Activated T-helper 1 cell treated with anti-CD3 and anti-CD28 coated beads, Interleukin-12 subunit alpha, Interleukin-12 subunit beta, Interleukin-2, Interleukin-4 antibody, amounts not matched to agents 30 ng/mL and 10 ng/mL and 1 ng/mL, durations not matched to agents 14 hours and 24 hours and 36 hours (primary cell): ENCODE results near the gene EXD3. TPM values are rescaled to one million over a fixed set of nuclear protein-coding genes. Genes with fewer than 3 reads are reported as not detected.

Experiments used
- DNase-seq: peaks from one replicate; pipeline ENCODE4 v3.0.0; 2021; ENCODE audit warnings: low spot score
- H3K27ac Mint-ChIP-seq: one replicate; pipeline ENCODE4 v1.8.0; 2021; ENCODE audit warnings: mild to moderate bottlenecking, mixed read lengths
- H3K27me3 Mint-ChIP-seq: one replicate; pipeline ENCODE4 v1.8.0; 2022; ENCODE audit warnings: mild to moderate bottlenecking, moderate library complexity, mixed read lengths; ENCODE audit not compliant: insufficient read depth
- H3K36me3 Mint-ChIP-seq: one replicate; pipeline ENCODE4 v1.8.0; 2021; ENCODE audit warnings: low read depth, mixed read lengths
- H3K4me1 Mint-ChIP-seq: one replicate; pipeline ENCODE4 v1.8.0; 2021; ENCODE audit warnings: low read depth, mixed read lengths
- H3K4me3 Mint-ChIP-seq: one replicate; pipeline ENCODE4 v1.8.0; 2021; ENCODE audit warnings: mild to moderate bottlenecking, moderate library complexity, mixed read lengths
- H3K9me3 Mint-ChIP-seq: one replicate; pipeline ENCODE4 v1.8.0; 2021; ENCODE audit warnings: mixed read lengths
- intact Hi-C: fragments of 100-400 bp; cut with micrococcal nuclease; formaldehyde crosslinking; loops from one replicate; pipeline ENCODE4 v1.15.1; 2024
- total RNA-seq: library from RNA; stranded (reverse); gene quantifications from 2 replicates; pipeline ENCODE4 v1.2.3, GENCODE V29; 2022

The EXD3 gene
- total RNA-seq, 1 donor from 2014 or later = 4.8 TPM

DNA sequence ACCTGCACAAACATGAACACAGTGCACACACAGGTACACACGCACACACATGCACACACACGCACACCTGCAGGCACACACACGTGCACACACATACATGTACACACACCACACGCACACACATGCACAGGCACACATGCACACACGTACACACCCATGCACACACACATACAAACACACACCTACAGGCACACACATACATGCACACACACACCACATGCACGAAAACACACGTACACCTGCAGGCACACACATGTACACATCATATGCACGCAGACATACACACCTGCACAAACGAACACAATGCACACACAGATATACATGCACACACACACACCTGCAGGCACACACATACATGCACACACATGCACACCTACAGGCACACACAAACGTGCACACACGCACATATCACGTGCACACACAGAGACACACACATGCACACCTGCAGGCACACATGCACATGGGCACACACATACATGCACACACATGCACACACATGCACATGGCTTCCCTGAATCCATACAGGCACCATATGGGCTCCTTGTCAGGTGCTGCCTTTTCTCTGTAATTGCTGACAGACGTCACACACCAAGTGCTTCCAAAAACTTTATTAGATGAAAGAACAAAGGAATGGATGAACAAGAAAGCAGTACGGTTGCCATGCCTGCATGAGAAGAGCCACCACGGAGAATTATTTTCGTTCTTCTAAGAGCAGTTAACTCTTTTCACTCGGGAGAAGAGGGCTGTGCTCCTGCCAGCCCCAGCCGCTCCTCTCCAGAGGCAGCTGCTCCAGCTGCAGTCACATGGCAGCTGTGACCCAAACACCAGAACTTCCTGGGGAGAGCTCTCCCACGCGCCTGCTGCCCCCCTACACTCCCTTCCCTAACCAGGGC is 57.2 kb downstream of the EXD3 start:
- intact Hi-C loops = no loop called here
- no peaks in the 10 kb centered on the region for H3K36me3 Mint-ChIP-seq
- no peak for DNase-seq
- no peaks in the 10 kb centered on the region for H3K27me3 Mint-ChIP-seq
- no peak overlapping the region for H3K4me3 Mint-ChIP-seq
- no peaks in the 10 kb centered on the region for H3K4me1 Mint-ChIP-seq
- no peak overlapping the region for H3K27ac Mint-ChIP-seq
- peaks cover 5% of the 10 kb centered on the region for H3K9me3 Mint-ChIP-seq

DNA sequence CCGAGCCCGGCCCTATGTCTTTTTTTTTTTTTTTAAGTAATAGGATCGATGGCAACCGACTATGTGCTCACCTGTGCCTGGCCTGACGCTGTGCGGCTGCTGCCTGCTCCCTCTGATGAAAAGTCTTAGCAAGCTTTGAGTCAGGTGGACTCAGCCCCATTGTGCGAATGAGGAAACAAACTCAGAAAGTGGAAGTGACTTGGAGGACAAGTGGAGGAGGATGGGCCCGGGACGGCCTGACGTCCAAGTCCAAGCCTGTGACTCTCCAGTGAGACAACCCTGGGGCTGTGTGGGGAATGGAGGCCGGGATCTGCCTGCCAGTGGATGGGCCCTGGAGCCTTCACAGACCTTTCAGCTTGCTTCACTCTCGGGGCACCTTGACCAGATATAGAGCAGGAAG is 57.9 kb downstream of the EXD3 start:
- intact Hi-C loops = no loop called here
- Mint-ChIP-seq H3K27me3 (no peaks in the 10 kb centered on the region), H3K36me3 (no peaks in the 10 kb centered on the region), H3K27ac (no peak overlapping the region), H3K4me3 (no peak overlapping the region), H3K9me3 (peaks cover 5% of the 10 kb centered on the region), H3K4me1 (no peaks in the 10 kb centered on the region)
- no peak for DNase-seq

DNA sequence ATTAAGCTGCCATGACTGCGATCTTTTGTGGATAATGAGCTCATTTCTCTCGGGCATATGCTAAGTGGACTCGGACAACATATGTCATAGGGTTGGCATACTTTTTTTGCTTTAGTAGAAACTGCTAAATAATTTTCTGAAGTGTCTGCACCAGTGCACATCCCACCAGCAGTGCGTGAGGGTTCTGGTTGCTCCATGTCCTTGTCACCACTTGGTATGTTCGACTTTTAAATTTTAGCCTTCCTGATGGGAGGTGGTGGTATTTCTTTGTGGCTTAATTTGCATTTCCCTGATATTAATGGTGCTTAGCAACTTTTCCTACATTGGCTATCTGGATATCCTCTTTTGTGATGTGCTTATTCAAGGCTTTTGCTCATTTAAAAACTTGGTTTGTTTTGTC is 63.1 kb downstream of the EXD3 start:
- intact Hi-C loops = no loop called here
- no peak overlapping the region for H3K27ac Mint-ChIP-seq
- H3K27me3 Mint-ChIP-seq = no peaks in the 10 kb centered on the region

DNA sequence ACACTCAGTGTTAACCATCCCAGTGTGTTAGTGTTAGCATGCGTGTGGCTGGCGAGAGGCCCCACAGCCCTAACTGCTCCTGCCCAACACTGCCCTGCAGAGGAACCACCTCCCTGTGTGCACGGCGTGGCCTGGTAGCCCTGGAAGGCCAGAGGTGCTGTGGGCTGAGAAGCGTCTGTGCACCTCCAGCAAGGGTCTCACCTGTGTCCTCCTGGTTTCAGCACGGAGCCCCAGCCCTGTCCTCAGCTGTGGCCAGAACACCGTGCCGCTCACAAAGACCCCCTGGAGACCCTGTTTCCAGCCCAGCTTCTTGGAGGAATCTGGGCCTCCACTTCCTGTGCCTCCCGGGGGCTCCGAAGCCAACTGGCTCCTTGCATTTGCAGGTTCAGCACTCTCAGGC is 64.8 kb downstream of the EXD3 start:
- peaks cover 11% of the 10 kb centered on the region for H3K9me3 Mint-ChIP-seq
- H3K27ac Mint-ChIP-seq = no peak overlapping the region
- no peak for DNase-seq
- intact Hi-C loops = no loop called here
- H3K36me3 Mint-ChIP-seq = no peaks in the 10 kb centered on the region
- H3K27me3 Mint-ChIP-seq = no peaks in the 10 kb centered on the region
- H3K4me3 Mint-ChIP-seq = no peak overlapping the region
- H3K4me1 Mint-ChIP-seq = no peaks in the 10 kb centered on the region

More for the DNA sequence above, 63.1 kb downstream of the EXD3 start:
- H3K9me3 Mint-ChIP-seq = peaks cover 11% of the 10 kb centered on the region
- H3K36me3 Mint-ChIP-seq = no peaks in the 10 kb centered on the region
- no peaks in the 10 kb centered on the region for H3K4me1 Mint-ChIP-seq
- no peak overlapping the region for H3K4me3 Mint-ChIP-seq
- DNase-seq = no peak

DNA sequence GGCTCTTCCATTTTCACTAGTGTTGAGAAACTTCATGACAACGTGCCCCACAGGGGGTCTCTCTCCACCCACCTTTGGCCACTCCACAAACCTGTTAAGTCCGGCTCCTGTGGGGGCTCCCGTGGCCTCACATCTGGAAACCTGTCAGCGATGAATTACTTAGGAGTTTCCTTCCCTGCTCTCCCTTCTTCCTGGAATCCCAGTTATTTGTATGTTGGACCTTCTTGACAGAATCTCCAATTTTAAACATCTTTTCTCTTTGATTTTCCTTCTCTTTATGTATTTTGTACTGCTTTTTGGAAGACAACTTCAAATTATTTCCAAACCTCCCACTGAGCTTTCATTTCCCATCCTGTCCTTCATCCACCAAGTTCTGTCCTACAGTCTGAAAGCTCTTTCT is 65.8 kb downstream of the EXD3 start:
- no peak for DNase-seq
- H3K36me3 Mint-ChIP-seq = no peaks in the 10 kb centered on the region
- no peak overlapping the region for H3K4me3 Mint-ChIP-seq
- peaks cover 11% of the 10 kb centered on the region for H3K9me3 Mint-ChIP-seq
- intact Hi-C loops = no loop called here
- H3K4me1 Mint-ChIP-seq = no peaks in the 10 kb centered on the region
- no peak overlapping the region for H3K27ac Mint-ChIP-seq
- H3K27me3 Mint-ChIP-seq = no peaks in the 10 kb centered on the region

DNA sequence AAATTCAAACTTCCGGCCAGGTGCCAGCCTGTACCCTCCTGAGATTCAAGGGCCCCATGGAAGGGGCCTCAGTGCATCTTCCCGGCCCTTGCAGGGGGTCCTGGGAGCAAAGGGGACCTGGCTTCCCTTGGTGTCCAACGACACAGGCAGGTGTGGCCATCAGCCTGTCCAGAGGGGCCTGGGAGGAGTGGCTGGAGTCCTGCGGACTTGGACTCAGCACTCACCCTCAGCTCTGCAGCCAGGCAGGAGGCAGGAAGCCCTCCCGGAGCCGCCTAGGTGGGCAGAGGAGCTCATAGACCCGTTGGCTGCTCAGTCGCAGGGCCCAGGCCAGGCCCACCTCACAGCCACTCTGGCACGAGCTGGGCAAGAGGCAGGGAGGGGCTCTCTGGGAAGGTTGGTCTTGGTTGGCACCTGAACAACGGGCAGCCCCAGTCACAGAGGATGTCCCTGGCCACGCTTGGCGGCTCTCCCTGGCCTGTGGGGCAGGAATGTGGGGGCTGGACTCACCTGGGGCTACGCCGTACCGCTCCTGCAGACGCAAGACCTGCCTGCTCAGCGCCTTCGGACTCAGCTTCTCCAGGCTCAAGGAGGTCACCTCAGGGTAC is 67.1 kb downstream of the EXD3 start:
- H3K4me3 Mint-ChIP-seq = no peak overlapping the region
- H3K27me3 Mint-ChIP-seq = no peaks in the 10 kb centered on the region
- no peaks in the 10 kb centered on the region for H3K36me3 Mint-ChIP-seq
- peaks cover 11% of the 10 kb centered on the region for H3K9me3 Mint-ChIP-seq
- intact Hi-C loops = no loop called here
- H3K4me1 Mint-ChIP-seq = no peaks in the 10 kb centered on the region
- DNase-seq = no peak
- no peak overlapping the region for H3K27ac Mint-ChIP-seq

DNA sequence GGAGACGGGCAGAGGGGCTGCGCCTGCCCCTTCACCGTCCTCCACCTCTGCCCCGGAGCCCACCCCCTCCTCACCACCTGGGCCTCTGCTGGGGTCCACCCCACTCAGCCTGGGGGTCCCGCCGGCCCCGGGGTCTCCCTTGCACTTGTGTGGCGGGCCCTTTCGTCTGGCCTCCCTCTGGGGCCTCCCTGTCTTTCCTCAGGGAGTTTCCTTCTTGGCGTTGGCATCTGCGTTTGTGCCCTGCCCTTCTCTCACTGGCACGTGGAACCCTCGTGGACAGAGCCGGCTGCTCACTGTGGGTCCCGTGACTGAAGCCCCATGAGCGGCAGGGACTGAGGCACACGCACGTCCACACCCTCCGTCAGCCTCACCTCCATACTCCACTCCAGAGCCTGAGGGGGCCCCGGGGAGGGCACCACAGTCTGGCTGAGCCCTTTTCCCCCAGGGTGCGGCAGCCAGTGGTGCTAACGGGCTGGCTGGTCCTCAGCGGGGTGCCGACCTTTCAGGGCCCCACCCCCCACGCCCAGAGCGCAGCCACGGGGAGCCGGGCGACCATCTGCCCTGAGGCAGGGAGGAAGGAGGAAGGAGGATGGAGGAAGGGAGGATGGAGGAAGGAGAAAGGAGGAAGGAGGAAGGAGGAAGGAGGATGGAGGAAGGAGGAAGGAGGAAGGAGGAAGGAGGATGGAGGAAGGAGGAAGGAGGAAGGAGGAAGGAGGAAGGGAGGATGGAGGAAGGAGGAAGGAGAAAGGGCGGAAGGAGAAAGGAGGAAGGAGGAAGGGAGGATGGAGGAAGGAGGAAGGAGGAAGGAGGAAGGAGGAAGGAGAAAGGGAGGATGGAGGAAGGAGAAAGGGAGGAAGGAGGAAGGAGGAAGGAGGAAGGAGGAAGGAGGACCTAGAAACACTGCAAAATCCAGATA is 67.9 kb downstream of the EXD3 start:
- Mint-ChIP-seq H3K4me1 (no peaks in the 10 kb centered on the region), H3K36me3 (no peaks in the 10 kb centered on the region), H3K9me3 (peaks cover 11% of the 10 kb centered on the region), H3K4me3 (no peak overlapping the region), H3K27me3 (no peaks in the 10 kb centered on the region), H3K27ac (no peak overlapping the region)
- intact Hi-C loops = no loop called here
- DNase-seq = no peak

DNA sequence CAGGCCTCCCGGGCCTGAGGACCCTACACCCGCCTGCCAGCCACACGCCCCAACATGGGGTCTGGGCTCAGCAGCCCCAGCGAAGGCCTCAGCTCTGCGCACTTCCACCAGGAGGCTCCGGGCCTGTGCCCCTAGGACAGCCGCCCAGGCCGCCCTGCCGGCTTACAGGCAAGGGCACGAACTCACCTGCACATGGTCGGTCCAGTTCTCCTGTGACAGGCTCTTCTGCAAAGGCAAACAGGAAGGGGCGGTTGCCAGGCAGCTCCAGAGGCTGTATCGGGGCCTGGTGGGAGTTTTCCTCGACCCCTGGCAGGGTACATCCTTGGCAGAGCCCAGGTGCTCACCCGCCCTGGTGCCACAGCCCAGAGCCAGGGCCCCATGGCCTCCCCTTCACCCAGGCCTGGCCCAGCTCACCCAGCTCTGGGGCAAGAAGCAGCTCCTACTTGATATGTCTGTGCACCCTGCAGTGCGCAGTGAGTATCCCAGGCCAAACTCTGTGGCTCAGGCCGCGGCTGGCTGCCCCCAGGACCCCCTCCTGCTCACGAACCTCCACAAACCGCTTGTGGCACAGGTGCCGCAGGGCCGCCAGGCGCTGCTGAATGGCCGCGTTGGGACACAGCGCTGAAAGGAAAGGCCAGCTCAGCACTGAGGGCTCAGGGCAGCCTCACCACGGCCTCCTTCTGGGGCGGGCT is 68.7 kb downstream of the EXD3 start:
- intact Hi-C loops = no loop called here
- Mint-ChIP-seq H3K36me3 (no peaks in the 10 kb centered on the region), H3K4me3 (no peak overlapping the region), H3K27me3 (no peaks in the 10 kb centered on the region), H3K4me1 (no peaks in the 10 kb centered on the region), H3K27ac (no peak overlapping the region), H3K9me3 (peaks cover 11% of the 10 kb centered on the region)
- DNase-seq = no peak

DNA sequence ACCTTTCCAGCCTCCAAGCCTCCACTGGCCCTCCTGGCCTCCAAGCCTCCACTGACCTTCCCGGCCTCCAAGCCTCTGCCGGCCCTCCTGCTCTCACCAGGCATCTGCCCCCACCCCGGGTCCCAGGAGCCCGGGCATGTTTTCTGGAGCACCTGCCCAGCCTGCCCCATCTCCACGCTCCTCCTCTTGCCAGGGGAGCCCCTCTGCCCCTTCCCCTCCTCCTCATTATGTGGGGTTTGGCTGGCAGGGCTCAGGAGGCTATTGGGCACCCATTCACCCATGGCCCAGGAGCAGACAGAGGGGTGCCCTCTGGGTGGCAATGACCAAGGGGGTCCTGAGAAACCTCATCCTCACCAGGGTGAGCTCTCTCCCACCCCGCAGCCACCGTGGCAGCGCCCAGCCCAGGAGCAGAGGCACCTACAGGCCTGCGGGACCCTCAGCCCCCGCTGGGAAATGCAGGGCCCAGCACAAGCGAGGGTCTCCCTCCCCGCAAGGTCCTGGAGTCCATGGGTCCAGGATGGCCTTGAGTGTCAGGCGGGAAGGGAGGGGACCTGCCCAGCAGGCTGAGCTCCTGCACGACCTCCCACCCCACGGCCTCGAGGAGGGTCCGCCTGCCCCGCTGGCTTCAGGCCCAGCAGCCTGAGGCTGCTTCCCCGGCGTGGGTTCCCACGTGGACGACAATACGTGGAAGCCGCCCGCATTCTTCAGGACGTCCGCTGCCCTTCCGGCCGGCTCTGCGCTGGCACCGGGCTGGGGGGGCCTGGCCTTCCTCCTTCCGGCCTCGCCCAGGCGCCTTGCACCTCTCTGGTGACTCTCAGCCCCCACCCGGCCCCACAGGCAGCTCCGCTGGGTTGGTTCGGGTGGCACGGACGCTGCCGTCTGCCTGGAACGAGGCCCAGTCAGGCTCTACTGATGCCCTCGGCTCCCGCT is 69.5 kb downstream of the EXD3 start:
- intact Hi-C loops = no loop called here
- DNase-seq = no peak
- Mint-ChIP-seq H3K9me3 (peaks cover 11% of the 10 kb centered on the region), H3K36me3 (no peaks in the 10 kb centered on the region), H3K4me1 (no peaks in the 10 kb centered on the region), H3K4me3 (no peak overlapping the region), H3K27ac (no peak overlapping the region), H3K27me3 (no peaks in the 10 kb centered on the region)

DNA sequence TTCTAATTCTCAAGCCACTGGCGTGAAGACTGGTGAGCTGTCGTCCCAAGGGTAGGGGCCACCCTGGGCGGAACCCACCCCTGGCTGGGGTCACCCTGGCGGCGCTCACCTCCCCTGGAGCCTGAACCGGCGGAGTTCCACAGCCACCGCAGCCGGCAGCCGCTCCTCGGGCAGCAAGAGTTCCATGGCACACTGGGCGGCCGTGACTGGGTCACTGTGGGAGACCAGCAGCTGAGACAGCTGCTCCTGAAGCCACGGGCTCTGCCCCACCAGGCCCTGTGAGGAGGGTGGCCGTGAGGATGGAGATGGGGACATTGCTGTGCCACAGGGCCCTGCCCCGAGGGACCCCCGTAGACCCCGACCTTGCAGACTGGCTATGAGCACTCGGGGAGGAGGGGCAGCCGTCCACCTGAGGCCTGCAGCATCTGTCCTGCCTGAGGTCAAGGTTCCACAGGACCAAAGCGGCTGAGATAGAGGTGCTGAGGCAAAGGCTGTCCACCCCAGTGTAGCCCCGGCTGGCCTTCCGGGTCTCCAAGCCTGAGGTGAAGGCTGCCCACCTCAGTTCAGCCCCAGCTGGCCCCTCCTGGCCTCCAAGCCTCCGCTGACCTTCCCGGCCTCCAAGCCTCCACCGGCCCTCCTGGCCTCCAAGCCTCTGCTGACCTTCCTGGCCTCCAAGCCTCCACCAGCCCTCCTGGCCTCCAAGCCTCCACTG is 70.3 kb downstream of the EXD3 start:
- intact Hi-C loops = no loop called here

DNA sequence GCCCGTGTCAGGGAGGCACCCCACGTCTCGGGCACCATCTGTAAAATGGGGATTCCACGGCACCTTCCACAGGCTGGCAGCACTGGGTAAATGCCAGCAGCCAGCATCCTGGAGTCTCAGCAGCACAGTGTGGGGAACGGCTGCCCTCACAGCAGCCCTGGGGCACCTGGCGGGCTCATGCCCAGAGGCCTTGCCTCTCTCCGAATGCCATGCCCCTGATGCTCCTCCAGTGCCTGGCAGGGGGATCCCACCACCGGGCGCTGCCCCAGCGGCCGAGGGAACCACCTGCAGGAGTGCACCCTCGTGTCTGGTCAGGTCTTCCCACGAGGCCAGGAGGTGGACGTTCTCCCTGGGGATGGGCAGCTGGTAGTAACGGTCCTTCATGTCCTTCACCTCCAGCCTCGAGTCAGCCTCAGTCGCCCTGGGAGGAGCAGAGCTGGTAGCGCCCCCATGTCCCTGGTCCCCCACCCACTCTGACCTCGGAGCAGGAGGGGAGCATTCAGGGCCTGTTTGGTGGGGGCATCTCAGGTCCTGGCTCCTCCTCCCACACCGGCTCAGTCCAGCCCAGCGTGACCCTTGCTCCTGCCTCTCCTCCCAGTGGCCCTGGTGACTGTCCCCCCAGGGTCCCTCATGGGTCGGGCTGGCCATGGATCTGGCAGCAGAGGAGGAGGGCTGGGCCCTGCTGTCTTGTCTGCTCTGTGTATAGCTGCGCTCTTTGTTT is 71.0 kb downstream of the EXD3 start:
- peaks cover 5% of the 10 kb centered on the region for H3K9me3 Mint-ChIP-seq
- H3K27me3 Mint-ChIP-seq = no peaks in the 10 kb centered on the region
- H3K27ac Mint-ChIP-seq = no peak overlapping the region
- intact Hi-C loops = no loop called here
- no peak for DNase-seq
- no peaks in the 10 kb centered on the region for H3K4me1 Mint-ChIP-seq
- H3K36me3 Mint-ChIP-seq = no peaks in the 10 kb centered on the region
- H3K4me3 Mint-ChIP-seq = no peak overlapping the region

More for the DNA sequence above, 70.3 kb downstream of the EXD3 start:
- DNase-seq = no peak
- H3K9me3 Mint-ChIP-seq = peaks cover 11% of the 10 kb centered on the region
- H3K4me1 Mint-ChIP-seq = no peaks in the 10 kb centered on the region
- no peak overlapping the region for H3K4me3 Mint-ChIP-seq
- no peak overlapping the region for H3K27ac Mint-ChIP-seq
- H3K36me3 Mint-ChIP-seq = no peaks in the 10 kb centered on the region
- H3K27me3 Mint-ChIP-seq = no peaks in the 10 kb centered on the region
